Measurements from ENCODE around the gene ZNRF1. TPM values are rescaled to one million over a fixed set of nuclear protein-coding genes. Genes with fewer than 3 reads are reported as not detected.

The ZNRF1 gene
- total and polyA plus RNA-seq, 10 of the 15 experiments (the other 5 are each of a cell fraction or from before 2014, with no cell fraction given): 5.8 to 25.9 (median 14.3) TPM

- Histone ChIP-seq H3K27me3 (replicated peaks in 1 of 2; ENCODE audit: control insufficient read depth in 2 of 2, insufficient read depth in 2 of 2, low read length in 1 of 2) (no peaks in the 10 kb centered on the region), H3K4me1 (ENCODE audit: control insufficient read depth, insufficient read depth, low read length) (peaks cover 24% of the 10 kb centered on the region), H3K9ac (ENCODE audit: control insufficient read depth, insufficient read depth, low read length) (no peak overlapping the region), H2AFZ (ENCODE audit: control insufficient read depth, low read depth, low read length) (peak overlapping the region; percentile 53), H3K4me3 (no peak overlapping the region), H3K4me2 (ENCODE audit: control insufficient read depth, insufficient read depth) (no peak overlapping the region), H3K9me3 (replicated peaks; ENCODE audit: control insufficient read depth, insufficient read depth, low read length) (peaks cover 9% of the 10 kb centered on the region; the same call in 2 of the 3 replicates), H3K79me2 (ENCODE audit: control insufficient read depth, insufficient read depth, low read length) (peaks cover 42% of the 10 kb centered on the region), H4K20me1 (ENCODE audit: control insufficient read depth, insufficient read depth) (no peaks in the 10 kb centered on the region), H3K36me3 (ENCODE audit: control insufficient read depth in 2 of 2, insufficient read depth in 2 of 2, low read length in 1 of 2) (no peaks in the 10 kb centered on the region), H3K27ac (ENCODE audit: control insufficient read depth, insufficient read depth) (peak overlapping the region; percentile 38)
- ChIA-PET POLR2A (interaction anchor here (0.8 to 1.5 kb wide), 7 partner anchors 11 to 26 kb away, joined by 3 to 6 read pairs (median 3); no protein-coding TSS in a partner anchor), RAD21 (ENCODE audit: unreplicated experiment) (interaction anchor here (0.6 to 2.5 kb wide), 8 partner anchors 10 to 93 kb away, joined by 3 to 19 read pairs (median 7); partner anchors contain the start of gene ZNRF1), SMC1A (ENCODE audit: uncharacterized antibody, unreplicated experiment) (interaction anchor here (0.6 to 4.4 kb wide), 13 partner anchors 8 to 406 kb away, joined by 3 to 61 read pairs (median 5); no protein-coding TSS in a partner anchor), CTCF (interaction anchor here (0.8 to 1.5 kb wide), 9 partner anchors 10 to 55 kb away, joined by 3 to 8 read pairs (median 4); partner anchors contain the start of gene ZNRF1)
- ATAC-seq (peak; percentile 67), DNase-seq (ENCODE audit: low read depth, low spot score) (no peak), FAIRE-seq (no peak)
- TF ChIP-seq CREM (IDR thresholded peaks at IDR 0.05; ENCODE audit: low read depth) (no peak), MTA2 (IDR thresholded peaks at IDR 0.05; ENCODE audit: low read depth) (peak; percentile 59; the same call in 1 of the 2 replicates), NRF1 (conservative IDR thresholded peaks at IDR 0.05; ENCODE audit: low read depth, low read length) (no peak), RBBP5 (conservative IDR thresholded peaks at IDR 0.05) (no peak), SREBF2 (IDR thresholded peaks at IDR 0.05; ENCODE audit: low read length) (no peak), BHLHE40 (IDR thresholded peaks at IDR 0.05; ENCODE audit: borderline replicate concordance in 1 of 2, low read depth in 2 of 2, low read length in 1 of 2) (no peak), ZNF687 (IDR thresholded peaks at IDR 0.05) (0 out of 2 replicates have a peak, but pooled peaks have one; percentile 31)
- in situ Hi-C loops (cut with MboI) (no loop called here), intact Hi-C loops (cut with micrococcal nuclease; ENCODE audit: unreplicated experiment) (no loop called here)
- 47% methylated on average over 3 of the region's 3 CpGs for WGBS (ENCODE audit: insufficient coverage, insufficient replicate concordance, low lambda C conversion rate, missing lambda C conversion rate)
- BruUV-seq (replicated peaks): no TSS peak
These were observed 19.1 kb downstream of the ZNRF1 start for GRCh38 chr16:75017670-75018525.

All from GM12878 (cell line).